ENCODE measurements around the gene IRAK2.

DNA sequence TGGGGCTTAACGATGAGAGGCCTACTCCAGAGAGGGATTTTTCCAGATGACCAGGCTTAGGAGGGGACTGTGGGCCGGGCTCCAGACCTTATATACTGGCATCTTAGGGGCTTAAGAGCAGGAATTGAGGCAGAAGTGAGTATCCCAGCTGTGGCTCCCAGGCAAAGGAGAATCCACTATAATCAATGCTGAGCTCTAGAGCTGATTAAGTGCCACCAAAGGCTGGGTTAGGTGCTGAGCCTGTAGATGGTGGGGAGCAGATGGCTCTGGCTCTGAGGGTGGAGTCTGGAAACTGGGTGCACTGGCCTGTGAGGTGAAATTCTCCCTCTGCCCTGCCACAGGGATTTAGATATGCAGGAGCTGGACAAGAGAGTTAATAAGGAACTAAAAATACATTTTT, 23.2 kb downstream of the IRAK2 start:
- TF ChIP-seq, protein P1, sequence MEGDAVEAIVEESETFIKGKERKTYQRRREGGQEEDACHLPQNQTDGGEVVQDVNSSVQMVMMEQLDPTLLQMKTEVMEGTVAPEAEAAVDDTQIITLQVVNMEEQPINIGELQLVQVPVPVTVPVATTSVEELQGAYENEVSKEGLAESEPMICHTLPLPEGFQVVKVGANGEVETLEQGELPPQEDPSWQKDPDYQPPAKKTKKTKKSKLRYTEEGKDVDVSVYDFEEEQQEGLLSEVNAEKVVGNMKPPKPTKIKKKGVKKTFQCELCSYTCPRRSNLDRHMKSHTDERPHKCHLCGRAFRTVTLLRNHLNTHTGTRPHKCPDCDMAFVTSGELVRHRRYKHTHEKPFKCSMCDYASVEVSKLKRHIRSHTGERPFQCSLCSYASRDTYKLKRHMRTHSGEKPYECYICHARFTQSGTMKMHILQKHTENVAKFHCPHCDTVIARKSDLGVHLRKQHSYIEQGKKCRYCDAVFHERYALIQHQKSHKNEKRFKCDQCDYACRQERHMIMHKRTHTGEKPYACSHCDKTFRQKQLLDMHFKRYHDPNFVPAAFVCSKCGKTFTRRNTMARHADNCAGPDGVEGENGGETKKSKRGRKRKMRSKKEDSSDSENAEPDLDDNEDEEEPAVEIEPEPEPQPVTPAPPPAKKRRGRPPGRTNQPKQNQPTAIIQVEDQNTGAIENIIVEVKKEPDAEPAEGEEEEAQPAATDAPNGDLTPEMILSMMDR (IDR thresholded peaks at IDR 0.05; ENCODE audit: insufficient read depth, low read depth, low read length) = no peak
- TF ChIP-seq EZH2 (IDR thresholded peaks at IDR 0.05; ENCODE audit: insufficient read depth, low read length) = no peak

Data from astrocyte (in vitro differentiated cells and primary cell).